MM.1S (cell line): ENCODE results near the gene SCARB2.

Experiments
- CTCF ChIP-seq: fragments of 300-600 bp; sonication (generic); IDR thresholded peaks from 2 replicates; pipeline ENCODE4 v1.5.1; 2016; ENCODE audit warnings: antibody characterized with exemption, low read length, mixed read lengths
- EZH2 ChIP-seq: fragments of 300-600 bp; sonication (generic); optimal IDR thresholded peaks from 2 replicates; pipeline ENCODE3; 2017; ENCODE audit warnings: low read depth, mild to moderate bottlenecking, antibody characterized with exemption, low read length, mixed read lengths
- EZH2phosphoT487 ChIP-seq: fragments of 300-600 bp; sonication (generic); IDR thresholded peaks from 2 replicates; pipeline ENCODE4 v1.6.1; 2018; ENCODE audit warnings: antibody characterized with exemption, low read length

- TF ChIP-seq CTCF = no peak
- TF ChIP-seq EZH2 = no peak
- TF ChIP-seq EZH2phosphoT487 = no peak
Observed at GRCh38 chr4:76197031-76197743, 16.4 kb downstream of the SCARB2 start.
